GM20000 (cell line): ENCODE data around the gene PSMB8.

Experiments used
- DNase-seq: peaks from one replicate; pipeline ENCODE4 v3.0.0; 2012; ENCODE audit warnings: low spot score
- CTCF ChIP-seq: IDR thresholded peaks from 2 replicates; pipeline ENCODE4 v1.5.1; 2012; ENCODE audit warnings: mild to moderate bottlenecking, control low read depth; ENCODE audit errors: extremely low read depth, missing control alignments

The PSMB8 gene

GRCh38 chr6:32833664-32834063 is 10.2 kb downstream of the PSMB8 start:
- no peak for DNase-seq
- no peak for TF ChIP-seq CTCF

- no peak for DNase-seq
- TF ChIP-seq CTCF, result no peak
Measured at GRCh38 chr6:32832535-32832934, 11.3 kb downstream of the PSMB8 start.

- no peak for TF ChIP-seq CTCF
Measured at GRCh38 chr6:32830936-32831335, 12.9 kb downstream of the PSMB8 start.

GRCh38 chr6:32830017-32830416 is 13.8 kb downstream of the PSMB8 start:
- no peak for DNase-seq
- TF ChIP-seq CTCF, result no peak

More at GRCh38 chr6:32830936-32831335, 12.9 kb downstream of the PSMB8 start:
- no peak for DNase-seq

GRCh38 chr6:32829495-32829894 is 14.4 kb downstream of the PSMB8 start:
- no peak for TF ChIP-seq CTCF
- no peak for DNase-seq

GRCh38 chr6:32827025-32827424 is 16.8 kb downstream of the PSMB8 start:
- no peak for TF ChIP-seq CTCF
- DNase-seq, result no peak

- no peak for DNase-seq
- no peak for TF ChIP-seq CTCF
Measured at GRCh38 chr6:32825966-32826365, 17.9 kb downstream of the PSMB8 start.
